ENCODE results near the gene KLHL34.

DNA sequence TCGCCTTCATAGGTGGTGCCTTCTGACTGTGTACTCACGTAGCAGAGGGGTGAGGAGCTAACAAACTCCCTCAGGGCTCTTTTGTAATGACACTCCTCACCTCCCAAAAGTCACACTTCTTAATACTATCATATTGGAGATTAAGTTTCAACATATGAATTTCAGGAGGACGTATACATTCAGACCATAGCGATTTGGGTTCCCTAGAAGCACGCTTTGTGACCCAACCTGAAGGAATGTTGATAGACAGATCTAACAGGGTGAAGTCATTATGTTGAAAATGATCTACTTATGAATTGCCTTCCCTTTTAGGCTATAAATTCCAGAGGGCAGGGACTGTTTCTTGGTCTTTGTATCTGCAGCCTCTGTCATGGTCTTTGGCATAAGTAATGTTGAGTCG is 3.2 kb upstream of the KLHL34 start:
- no peak for TF ChIP-seq POLR2A (IDR thresholded peaks at IDR 0.05)
- TF ChIP-seq CTCF (IDR thresholded peaks at IDR 0.05) = no peak
- TF ChIP-seq POLR2AphosphoS5 (IDR thresholded peaks at IDR 0.05) = no peak

All from gastroesophageal sphincter (tissue), 3 donors.